ENCODE measurements around the gene SPATS2. TPM values are rescaled to one million over a fixed set of nuclear protein-coding genes. Genes with fewer than 3 reads are reported as not detected.

Gene SPATS2
- total and polyA plus RNA-seq, 10 of the 15 experiments (the other 5 are each of a cell fraction or from before 2014, with no cell fraction given) = 9.0 to 54.2 (median 27.5) TPM

- intact Hi-C loops (cut with micrococcal nuclease; ENCODE audit: unreplicated experiment) = no loop called here
- in situ Hi-C loops (cut with MboI) = loop anchor here (5.0 kb wide), 1 partner anchor 47 kb away; no protein-coding TSS in a partner anchor
- CTCF ChIA-PET = interaction anchor here (0.8 to 4.7 kb wide), 4 partner anchors 12 to 246 kb away, joined by 3 to 25 read pairs (median 4); partner anchors contain the start of gene TROAP
These were observed 32.6 kb upstream of the SPATS2 start for GRCh38 chr12:49334681-49335080.

GRCh38 chr12:49335118-49335954 is 31.9 kb upstream of the SPATS2 start:
- POLR2A ChIA-PET = interaction anchor here (0.5 kb wide), 1 partner anchor 194 kb away, joined by 5 read pairs; no protein-coding TSS in a partner anchor
- CTCF ChIA-PET = interaction anchor here (0.8 to 4.7 kb wide), 5 partner anchors 12 to 245 kb away, joined by 3 to 25 read pairs (median 4); partner anchors contain the start of gene TROAP

More at GRCh38 chr12:49334681-49335080, 32.6 kb upstream of the SPATS2 start:
- RAD21 ChIA-PET (ENCODE audit: unreplicated experiment) = no interaction called here
- Histone ChIP-seq H3K27ac (ENCODE audit: control insufficient read depth, insufficient read depth) (no peak overlapping the region), H3K4me3 (no peak overlapping the region), H2AFZ (ENCODE audit: control insufficient read depth, low read depth, low read length) (no peak overlapping the region), H3K79me2 (ENCODE audit: control insufficient read depth, insufficient read depth, low read length) (no peaks in the 10 kb centered on the region), H4K20me1 (ENCODE audit: control insufficient read depth, insufficient read depth) (no peaks in the 10 kb centered on the region), H3K9me3 (replicated peaks; ENCODE audit: control insufficient read depth, insufficient read depth, low read length) (no peaks in the 10 kb centered on the region; the same call in 2 of the 3 replicates), H3K27me3 (replicated peaks in 1 of 2; ENCODE audit: control insufficient read depth in 2 of 2, insufficient read depth in 2 of 2, low read length in 1 of 2) (peaks cover 11 to 12% of the 10 kb centered on the region in 2 experiments), H3K4me1 (ENCODE audit: control insufficient read depth, insufficient read depth, low read length) (no peaks in the 10 kb centered on the region), H3K4me2 (ENCODE audit: control insufficient read depth, insufficient read depth) (no peak overlapping the region), H3K9ac (ENCODE audit: control insufficient read depth, insufficient read depth, low read length) (no peak overlapping the region), H3K36me3 (ENCODE audit: control insufficient read depth in 2 of 2, insufficient read depth in 2 of 2, low read length in 1 of 2) (peaks cover 3 to 6% of the 10 kb centered on the region in 2 experiments; a peak in 2 of 4 replicates)
- 52% methylated on average over 12 of the region's 12 CpGs for WGBS (ENCODE audit: insufficient coverage, insufficient replicate concordance, low lambda C conversion rate, missing lambda C conversion rate)
- FAIRE-seq (no peak), ATAC-seq (no peak), DNase-seq (ENCODE audit: low read depth, low spot score) (no peak)
- SMC1A ChIA-PET (ENCODE audit: uncharacterized antibody, unreplicated experiment) = interaction anchor here (1.3 kb wide), 1 partner anchor 45 kb away, joined by 5 read pairs; no protein-coding TSS in a partner anchor
- POLR2A ChIA-PET = interaction anchor here (0.5 kb wide), 1 partner anchor 195 kb away, joined by 5 read pairs; no protein-coding TSS in a partner anchor
- no peak for TF ChIP-seq STAT1 (conservative IDR thresholded peaks at IDR 0.05)
- BruUV-seq (replicated peaks) = no TSS peak

More at GRCh38 chr12:49335118-49335954, 31.9 kb upstream of the SPATS2 start:
- intact Hi-C loops (cut with micrococcal nuclease; ENCODE audit: unreplicated experiment) = no loop called here
- Histone ChIP-seq H3K79me2 (ENCODE audit: control insufficient read depth, insufficient read depth, low read length) (no peaks in the 10 kb centered on the region), H3K4me3 (no peak overlapping the region), H3K9me3 (replicated peaks; ENCODE audit: control insufficient read depth, insufficient read depth, low read length) (no peaks in the 10 kb centered on the region; the same call in 2 of the 3 replicates), H3K27me3 (replicated peaks in 1 of 2; ENCODE audit: control insufficient read depth in 2 of 2, insufficient read depth in 2 of 2, low read length in 1 of 2) (peaks cover 11 to 12% of the 10 kb centered on the region in 2 experiments), H3K4me2 (ENCODE audit: control insufficient read depth, insufficient read depth) (no peak overlapping the region), H3K9ac (ENCODE audit: control insufficient read depth, insufficient read depth, low read length) (no peak overlapping the region), H3K36me3 (ENCODE audit: control insufficient read depth in 2 of 2, insufficient read depth in 2 of 2, low read length in 1 of 2) (peaks cover 0 to 3% of the 10 kb centered on the region in 2 experiments; a peak in 2 of 4 replicates), H3K4me1 (ENCODE audit: control insufficient read depth, insufficient read depth, low read length) (no peaks in the 10 kb centered on the region), H4K20me1 (ENCODE audit: control insufficient read depth, insufficient read depth) (no peaks in the 10 kb centered on the region), H3K27ac (ENCODE audit: control insufficient read depth, insufficient read depth) (no peak overlapping the region), H2AFZ (ENCODE audit: control insufficient read depth, low read depth, low read length) (no peak overlapping the region)
- no peak for DNase-seq (ENCODE audit: low read depth, low spot score)
- 51% methylated on average over 16 of the region's 16 CpGs for WGBS (ENCODE audit: insufficient coverage, insufficient replicate concordance, low lambda C conversion rate, missing lambda C conversion rate)
- no TSS peak for BruUV-seq (replicated peaks)
- SMC1A ChIA-PET (ENCODE audit: uncharacterized antibody, unreplicated experiment) = interaction anchor here (1.3 kb wide), 1 partner anchor 46 kb away, joined by 5 read pairs; no protein-coding TSS in a partner anchor
- ATAC-seq = no peak
- FAIRE-seq = no peak
- RAD21 ChIA-PET (ENCODE audit: unreplicated experiment) = no interaction called here
- no peak for TF ChIP-seq STAT1 (conservative IDR thresholded peaks at IDR 0.05)
- no peak for TF ChIP-seq POU2F2 (IDR thresholded peaks at IDR 0.05; ENCODE audit: borderline replicate concordance, low read depth, low read length)
- no peak for TF ChIP-seq RELA (IDR thresholded peaks at IDR 0.05; ENCODE audit: borderline replicate concordance, partially characterized antibody)
- in situ Hi-C loops (cut with MboI) = loop anchor here (5.0 kb wide), 1 partner anchor 48 kb away; no protein-coding TSS in a partner anchor
